Muscle layer of duodenum (tissue), 2 donors: ENCODE results near the gene AFF3.
"Not testable (repeated sequence)": the region's sequence is repeated elsewhere in the genome, so short reads cannot be mapped to it uniquely, and the experiment has no call there.

Experiments used
- H3K27ac ChIP-seq: one replicate; pipeline ENCODE4 v1.7.0; 2013; ENCODE audit warnings: mild to moderate bottlenecking, low read length
- H3K27me3 ChIP-seq: one replicate; pipeline ENCODE4 v1.7.0; 2013; ENCODE audit warnings: low read depth, mild to moderate bottlenecking, control low read depth, low read length
- H3K36me3 ChIP-seq, 2 donors: one replicate each; pipeline ENCODE4 v1.7.0; 2013; ENCODE audit warnings: low read length in 2 of 2, control low read depth in 1 of 2, mild to moderate bottlenecking in 1 of 2; ENCODE audit not compliant: insufficient read depth in 2 of 2, control insufficient read depth in 1 of 2
- H3K4me1 ChIP-seq, 2 donors: one replicate each; pipeline ENCODE4 v1.7.0; 2013; ENCODE audit warnings: low read length in 2 of 2, mild to moderate bottlenecking in 2 of 2, control low read depth in 1 of 2, moderate library complexity in 1 of 2; ENCODE audit not compliant: insufficient read depth in 2 of 2, control insufficient read depth in 1 of 2
- H3K4me3 ChIP-seq, 2 donors: one replicate each; pipeline ENCODE4 v1.7.0; 2013; ENCODE audit warnings: low read length in 2 of 2, low read depth in 1 of 2, mild to moderate bottlenecking in 1 of 2
- H3K9me3 ChIP-seq, 2 donors: one replicate each; pipeline ENCODE4 v1.7.0; 2013; ENCODE audit warnings: low read length in 2 of 2, control low read depth in 1 of 2, mild to moderate bottlenecking in 1 of 2; ENCODE audit not compliant: control insufficient read depth in 1 of 2
- donor health status: healthy.

AFF3 gene

DNA sequence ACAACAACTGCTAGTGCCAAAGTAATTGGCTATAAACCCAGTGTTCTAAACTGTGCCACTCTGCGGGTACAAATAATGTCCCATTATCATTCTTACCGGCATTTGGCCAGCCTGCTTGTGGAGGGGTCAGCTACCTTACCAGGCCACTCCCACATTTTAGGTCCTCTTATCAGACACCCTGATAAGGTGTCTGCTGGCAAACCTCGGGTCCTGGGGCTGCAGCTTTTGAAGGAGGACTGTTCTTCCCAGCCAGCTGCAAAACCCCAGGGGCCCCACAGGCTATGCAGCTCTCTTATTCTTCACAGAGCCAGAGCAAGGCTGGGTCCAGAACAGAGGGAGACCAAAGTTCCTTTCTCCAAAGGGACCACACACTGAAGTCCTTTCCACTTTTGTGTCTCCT is 394.5 kb downstream of the AFF3 start:
- H3K27ac ChIP-seq: no peak overlapping the region
- H3K4me3 ChIP-seq: no peak overlapping the region
- H3K27me3 ChIP-seq: no peaks in the 10 kb centered on the region
- no peaks in the 10 kb centered on the region for H3K9me3 ChIP-seq
- no peaks in the 10 kb centered on the region for H3K4me1 ChIP-seq
- peaks cover 0 to 4% of the 10 kb centered on the region in 2 donors for H3K36me3 ChIP-seq

DNA sequence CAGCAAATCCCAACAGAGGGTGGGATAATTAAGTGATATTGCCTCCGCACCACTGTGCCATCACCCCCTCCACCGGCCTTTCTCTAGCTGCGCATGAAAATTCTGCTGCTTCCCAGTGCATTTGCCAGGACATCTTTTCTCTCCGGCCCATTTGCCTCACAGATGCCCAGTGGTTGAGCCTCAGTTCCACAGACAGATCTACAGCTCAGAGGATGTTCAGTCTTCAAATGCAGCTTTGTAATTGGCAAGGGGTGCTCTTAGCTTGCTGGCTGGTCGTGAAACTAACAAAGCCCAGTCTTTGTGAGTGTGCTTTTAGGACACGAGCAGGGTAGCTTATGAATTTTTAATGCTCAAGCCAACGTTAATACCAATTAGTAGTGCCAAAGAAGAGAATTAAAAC is 399.2 kb downstream of the AFF3 start:
- H3K27ac ChIP-seq: no peak overlapping the region
- H3K4me1 ChIP-seq: no peaks in the 10 kb centered on the region
- no peaks in the 10 kb centered on the region for H3K9me3 ChIP-seq
- H3K4me3 ChIP-seq: no peak overlapping the region
- peaks cover 0 to 7% of the 10 kb centered on the region in 2 donors for H3K36me3 ChIP-seq
- H3K27me3 ChIP-seq: no peaks in the 10 kb centered on the region

DNA sequence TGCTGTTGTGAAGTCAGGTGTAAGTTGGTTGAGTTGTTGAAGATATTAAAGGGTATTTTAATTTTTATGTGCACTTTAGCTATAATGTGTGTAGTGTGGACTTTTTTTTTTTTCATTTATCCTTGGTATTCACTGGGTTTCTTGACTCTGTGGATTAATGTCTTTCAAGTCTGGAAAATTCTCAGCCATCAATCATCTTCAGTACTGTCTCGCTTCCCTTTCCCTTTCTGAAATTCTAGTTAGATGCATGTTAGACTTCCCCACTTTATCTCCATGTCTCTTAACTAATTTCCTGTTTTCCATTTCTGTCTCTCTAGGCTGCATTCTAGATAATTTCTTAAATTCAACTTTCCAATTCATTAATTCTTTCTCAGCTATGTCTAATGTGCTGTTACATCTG is 404.9 kb downstream of the AFF3 start:
- no peak overlapping the region for H3K27ac ChIP-seq
- H3K4me1 ChIP-seq: no peaks in the 10 kb centered on the region
- H3K27me3 ChIP-seq: no peaks in the 10 kb centered on the region
- H3K4me3 ChIP-seq: no peak overlapping the region
- H3K9me3 ChIP-seq: no peaks in the 10 kb centered on the region
- no peaks in the 10 kb centered on the region for H3K36me3 ChIP-seq

DNA sequence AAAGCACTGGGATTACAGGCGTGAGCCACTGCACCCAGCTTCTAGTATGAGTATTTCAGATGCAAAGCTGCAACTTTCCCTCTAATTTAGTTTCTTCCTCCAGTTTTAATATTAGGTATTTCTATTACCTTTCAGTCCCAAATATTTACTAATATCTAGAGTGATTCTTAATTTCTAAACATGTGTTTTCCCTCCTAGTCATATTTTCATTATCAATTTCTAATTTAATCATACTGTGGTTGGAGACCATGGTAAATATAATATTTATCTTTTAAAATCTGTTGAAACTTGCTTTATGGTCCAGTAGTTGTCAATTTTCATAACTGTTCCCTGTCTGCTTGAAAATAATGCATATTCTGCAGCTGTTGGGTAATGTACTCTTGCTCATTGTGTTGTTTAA is 406.6 kb downstream of the AFF3 start:
- no peaks in the 10 kb centered on the region for H3K36me3 ChIP-seq
- no peaks in the 10 kb centered on the region for H3K27me3 ChIP-seq
- no peak overlapping the region for H3K4me3 ChIP-seq
- H3K27ac ChIP-seq: no peak overlapping the region
- no peaks in the 10 kb centered on the region for H3K4me1 ChIP-seq
- H3K9me3 ChIP-seq: no peaks in the 10 kb centered on the region

DNA sequence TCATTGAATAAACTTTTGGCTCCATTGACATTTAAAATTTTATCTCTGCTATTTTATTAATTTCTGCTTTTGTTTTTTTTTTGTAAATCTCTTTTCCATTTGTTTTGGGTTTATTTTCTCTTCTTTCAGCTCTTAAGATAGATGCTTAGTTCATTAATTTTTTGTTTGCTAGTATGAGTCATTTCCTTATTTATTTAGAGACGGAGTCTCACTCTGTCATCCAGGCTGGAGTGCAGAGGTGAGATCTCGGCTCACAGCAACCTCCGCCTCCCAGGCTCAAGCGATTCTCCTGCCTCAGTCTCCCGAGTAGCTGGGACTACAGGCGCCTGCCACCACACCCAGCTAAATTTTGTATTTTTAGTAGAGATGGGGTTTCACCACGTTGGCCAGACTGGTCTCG is 407.1 kb downstream of the AFF3 start:
- not testable (repeated sequence) for H3K36me3 ChIP-seq, H3K9me3 ChIP-seq, H3K4me1 ChIP-seq, H3K4me3 ChIP-seq, H3K27ac ChIP-seq, H3K27me3 ChIP-seq

DNA sequence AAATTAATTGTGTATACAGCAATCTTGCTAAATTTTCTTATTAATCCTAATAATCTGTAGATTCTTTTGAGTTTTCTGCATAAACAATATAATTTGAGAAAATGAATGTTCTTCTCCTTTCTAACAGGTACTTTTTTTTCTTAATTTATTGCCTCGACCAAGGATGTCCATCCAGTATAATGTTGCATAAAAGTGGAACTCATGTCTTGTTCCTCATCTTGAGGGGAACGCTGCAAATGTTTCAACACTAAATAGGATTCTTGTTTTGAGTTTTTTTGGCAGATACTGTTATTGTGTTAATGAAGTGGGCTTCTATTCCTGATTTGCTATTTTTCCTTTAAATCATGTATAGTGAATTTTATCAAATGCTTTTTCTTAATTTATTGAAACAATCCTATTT is 408.2 kb downstream of the AFF3 start:
- H3K4me3 ChIP-seq: no peak overlapping the region
- no peaks in the 10 kb centered on the region for H3K9me3 ChIP-seq
- H3K27me3 ChIP-seq: no peaks in the 10 kb centered on the region
- H3K36me3 ChIP-seq: no peaks in the 10 kb centered on the region
- no peak overlapping the region for H3K27ac ChIP-seq
- peaks cover 0 to 10% of the 10 kb centered on the region in 2 donors for H3K4me1 ChIP-seq

DNA sequence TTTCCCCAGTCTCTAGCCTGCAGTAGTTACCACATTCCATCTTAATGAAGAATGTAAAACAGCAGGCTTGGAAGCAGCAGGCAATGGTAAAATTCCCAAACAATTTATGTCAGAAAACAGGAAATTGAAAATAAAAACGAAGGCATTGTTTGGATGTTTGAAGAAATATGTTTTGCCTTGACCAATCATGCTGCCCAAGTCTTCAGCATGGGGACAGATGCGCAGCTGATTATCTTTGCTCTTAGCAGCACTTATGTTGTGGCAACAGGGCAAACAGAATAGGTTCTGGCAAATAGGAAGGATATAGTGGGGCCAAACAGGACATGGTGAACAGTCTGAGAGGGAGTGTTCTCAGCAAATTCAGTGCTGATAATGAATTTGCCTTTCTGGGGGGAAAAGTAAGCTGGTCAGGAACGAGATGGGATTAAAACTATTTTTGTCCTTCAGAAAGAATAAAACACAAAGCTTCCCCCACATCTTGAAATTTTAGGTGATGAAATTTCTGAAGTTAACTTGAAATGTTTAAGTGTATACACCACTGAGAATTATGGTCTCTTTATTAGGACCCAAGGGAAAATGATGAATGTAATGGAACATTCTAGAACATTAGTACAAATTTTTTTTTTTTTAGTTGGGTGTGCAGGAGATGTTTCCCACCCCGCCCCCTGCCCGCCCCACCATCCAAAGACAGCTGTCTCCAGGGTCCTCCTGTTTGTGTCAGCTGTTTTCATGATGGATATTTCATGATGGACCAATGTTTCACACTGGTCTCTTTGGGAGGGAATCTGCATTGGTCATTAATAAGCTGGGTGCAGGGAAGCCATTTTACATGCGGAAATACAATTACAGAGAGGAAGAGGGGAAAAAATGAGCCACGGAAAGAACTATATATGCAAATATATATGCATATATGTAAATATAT is 413.0 kb downstream of the AFF3 start:
- Histone ChIP-seq H3K4me1 (peaks cover 0 to 27% of the 10 kb centered on the region in 2 donors), H3K36me3 (no peaks in the 10 kb centered on the region), H3K9me3 (no peaks in the 10 kb centered on the region), H3K27me3 (no peaks in the 10 kb centered on the region), H3K4me3 (no peak overlapping the region), H3K27ac (no peak overlapping the region)

DNA sequence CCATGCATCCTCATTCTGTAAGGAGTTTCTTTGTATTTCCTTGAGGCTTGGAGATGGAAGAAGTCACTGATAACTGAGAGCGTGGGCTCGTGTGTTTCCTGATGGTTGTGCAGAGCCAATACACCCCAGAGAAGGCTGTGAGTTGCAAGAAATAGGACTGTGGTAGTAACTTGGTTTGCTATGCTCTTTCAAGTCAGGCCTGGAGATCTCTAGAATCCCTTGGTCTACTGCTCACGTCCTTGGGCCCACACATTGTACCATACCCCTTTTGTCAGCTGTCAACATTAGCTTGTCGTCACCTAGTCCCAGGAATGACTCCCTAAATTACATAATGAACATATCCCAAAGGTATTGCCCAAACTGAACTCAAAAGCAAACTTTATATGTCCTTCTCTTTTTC is 414.2 kb downstream of the AFF3 start:
- H3K9me3 ChIP-seq: peaks cover 0 to 3% of the 10 kb centered on the region in 2 donors
- peaks cover 0 to 27% of the 10 kb centered on the region in 2 donors for H3K4me1 ChIP-seq
- no peaks in the 10 kb centered on the region for H3K36me3 ChIP-seq
- H3K4me3 ChIP-seq: no peak overlapping the region
- H3K27me3 ChIP-seq: no peaks in the 10 kb centered on the region
- no peak overlapping the region for H3K27ac ChIP-seq

DNA sequence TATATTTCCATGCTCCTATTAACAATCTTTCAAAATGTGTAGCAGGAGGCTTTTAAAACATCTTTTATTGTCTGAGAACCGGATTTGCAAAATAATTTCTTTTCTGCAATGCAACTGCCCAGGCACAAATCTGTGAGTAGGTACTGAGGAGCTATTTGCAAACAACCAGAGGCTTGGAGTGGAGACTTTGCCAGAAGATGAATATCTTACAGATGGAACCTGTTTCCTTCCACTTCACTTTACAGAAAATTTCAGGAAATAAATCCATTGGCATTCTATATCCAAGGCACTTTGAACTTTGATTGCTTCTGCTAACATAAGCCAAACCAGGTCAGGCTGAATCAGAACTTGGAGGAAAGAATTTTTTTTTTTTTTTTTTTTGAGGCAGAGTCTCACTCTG is 415.2 kb downstream of the AFF3 start:
- Histone ChIP-seq H3K9me3 (peaks cover 0 to 11% of the 10 kb centered on the region in 2 donors), H3K27me3 (no peaks in the 10 kb centered on the region), H3K27ac (no peak overlapping the region), H3K4me3 (no peak overlapping the region), H3K36me3 (no peaks in the 10 kb centered on the region), H3K4me1 (peaks cover 0 to 27% of the 10 kb centered on the region in 2 donors)

DNA sequence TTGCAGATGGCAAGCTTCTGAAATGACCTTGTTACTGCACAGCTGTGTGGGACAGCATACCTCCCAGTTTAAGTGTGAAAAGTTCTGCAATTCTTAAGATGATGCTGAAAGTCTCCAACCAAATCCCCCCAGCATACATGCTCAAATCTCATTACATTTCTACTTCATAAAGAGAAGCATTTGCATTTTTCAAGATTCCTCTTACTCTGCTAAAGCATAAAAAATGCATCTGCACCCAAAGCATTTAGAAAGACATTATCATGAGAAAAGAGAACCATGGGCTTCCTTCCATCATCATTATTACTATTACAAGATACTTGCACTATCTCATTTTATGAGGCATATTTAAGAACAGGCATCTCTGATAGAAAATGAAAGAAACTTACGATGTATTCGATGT is 415.7 kb downstream of the AFF3 start:
- H3K27ac ChIP-seq: no peak overlapping the region
- H3K4me1 ChIP-seq: peaks cover 0 to 27% of the 10 kb centered on the region in 2 donors
- H3K4me3 ChIP-seq: no peak overlapping the region
- H3K27me3 ChIP-seq: no peaks in the 10 kb centered on the region
- no peaks in the 10 kb centered on the region for H3K36me3 ChIP-seq
- peaks cover 0 to 11% of the 10 kb centered on the region in 2 donors for H3K9me3 ChIP-seq

DNA sequence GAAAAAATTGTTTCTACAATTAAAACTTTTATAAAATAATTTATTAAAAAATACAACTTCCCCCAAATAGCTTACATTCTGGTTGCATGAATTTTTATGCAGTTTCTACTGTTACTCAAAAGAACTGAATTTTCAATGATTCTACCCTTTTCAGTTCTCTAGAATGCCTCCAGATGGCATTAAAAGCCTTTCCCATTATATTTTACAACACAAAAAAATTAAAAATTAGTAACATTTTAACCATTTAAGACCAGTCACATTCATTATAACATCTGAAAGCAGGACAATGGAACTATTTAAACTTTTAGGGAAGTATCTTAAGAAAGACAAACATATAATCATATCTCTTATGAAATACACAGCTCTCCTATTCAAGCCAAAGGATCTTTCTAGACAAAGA is 416.6 kb downstream of the AFF3 start:
- Histone ChIP-seq H3K27me3 (no peaks in the 10 kb centered on the region), H3K9me3 (peaks cover 0 to 11% of the 10 kb centered on the region in 2 donors), H3K27ac (no peak overlapping the region), H3K4me1 (peaks cover 0 to 27% of the 10 kb centered on the region in 2 donors), H3K4me3 (no peak overlapping the region), H3K36me3 (no peaks in the 10 kb centered on the region)

DNA sequence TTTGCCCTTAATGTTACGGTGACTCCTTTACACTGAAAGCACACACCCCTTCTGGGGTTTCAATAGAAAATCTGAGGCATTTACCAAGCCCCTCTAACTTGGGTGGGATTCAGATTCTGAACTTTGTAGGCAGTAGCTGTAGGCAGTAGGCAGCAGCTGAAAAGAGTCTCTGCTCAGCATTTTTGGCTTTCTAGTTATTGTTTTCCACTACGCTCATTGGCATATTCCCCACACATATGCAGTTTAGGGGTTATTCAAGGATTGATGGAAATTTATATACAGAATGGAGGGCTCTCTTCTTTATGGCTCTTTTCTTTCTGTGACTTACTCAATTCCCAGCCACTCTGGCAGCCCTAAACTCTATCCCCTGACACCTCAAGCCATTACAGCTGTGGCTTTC is 419.9 kb downstream of the AFF3 start:
- no peaks in the 10 kb centered on the region for H3K36me3 ChIP-seq
- H3K4me1 ChIP-seq: peaks cover 0 to 9% of the 10 kb centered on the region in 2 donors
- H3K27ac ChIP-seq: no peak overlapping the region
- no peaks in the 10 kb centered on the region for H3K27me3 ChIP-seq
- peaks cover 0 to 11% of the 10 kb centered on the region in 2 donors for H3K9me3 ChIP-seq
- no peak overlapping the region for H3K4me3 ChIP-seq
